ENCODE results near the gene SEPTIN5. TPM values are rescaled to one million over a fixed set of nuclear protein-coding genes. Genes with fewer than 3 reads are reported as not detected.
A peak's percentile ranks its signal among the peaks of the same experiment; 100 is the strongest.

The SEPTIN5 gene
- total and polyA plus RNA-seq, 7 donors, result 1.2 to 26.0 (median 6.2) TPM

DNA sequence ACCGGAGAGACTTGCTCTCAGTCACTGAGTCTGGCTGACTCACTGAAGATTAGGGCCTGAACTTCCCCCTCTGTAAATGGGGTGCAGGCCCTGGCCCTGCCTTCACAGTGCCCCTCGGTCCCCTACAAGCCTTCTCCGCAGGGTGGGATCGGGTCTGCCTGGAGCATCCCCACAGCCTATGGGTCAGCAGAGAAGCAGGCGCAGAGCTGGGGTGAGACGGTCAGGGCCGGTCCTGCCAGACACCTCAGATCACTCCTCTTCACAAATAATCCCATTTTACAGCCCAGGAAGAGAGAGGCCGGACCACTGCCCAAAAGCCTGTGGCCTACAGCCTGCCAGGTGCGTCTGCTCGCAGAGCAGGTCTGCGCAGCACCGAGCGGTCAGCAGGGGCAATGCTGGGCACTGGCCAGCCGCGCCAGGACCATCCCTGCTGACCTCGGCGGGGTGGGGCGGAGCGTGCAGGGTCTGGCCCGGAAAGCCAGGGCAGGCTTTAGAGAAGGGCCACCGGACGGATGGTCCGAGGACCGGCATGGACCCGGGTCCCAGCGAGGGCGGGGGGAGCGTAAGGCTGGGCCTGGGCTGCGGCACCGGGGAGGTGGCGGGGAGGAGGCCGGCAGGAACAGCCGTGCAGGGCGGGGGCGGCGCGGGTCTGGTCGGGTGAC is 522 bp upstream of the SEPTIN5 start:
- H3K4me1 ChIP-seq, result peaks cover 0 to 30% (median 25%) of the 10 kb centered on the region in 4 donors
- WGBS, 2 donors, result 19 to 34% methylated on average over 38 of the region's 38 CpGs
- TF ChIP-seq, protein P1, sequence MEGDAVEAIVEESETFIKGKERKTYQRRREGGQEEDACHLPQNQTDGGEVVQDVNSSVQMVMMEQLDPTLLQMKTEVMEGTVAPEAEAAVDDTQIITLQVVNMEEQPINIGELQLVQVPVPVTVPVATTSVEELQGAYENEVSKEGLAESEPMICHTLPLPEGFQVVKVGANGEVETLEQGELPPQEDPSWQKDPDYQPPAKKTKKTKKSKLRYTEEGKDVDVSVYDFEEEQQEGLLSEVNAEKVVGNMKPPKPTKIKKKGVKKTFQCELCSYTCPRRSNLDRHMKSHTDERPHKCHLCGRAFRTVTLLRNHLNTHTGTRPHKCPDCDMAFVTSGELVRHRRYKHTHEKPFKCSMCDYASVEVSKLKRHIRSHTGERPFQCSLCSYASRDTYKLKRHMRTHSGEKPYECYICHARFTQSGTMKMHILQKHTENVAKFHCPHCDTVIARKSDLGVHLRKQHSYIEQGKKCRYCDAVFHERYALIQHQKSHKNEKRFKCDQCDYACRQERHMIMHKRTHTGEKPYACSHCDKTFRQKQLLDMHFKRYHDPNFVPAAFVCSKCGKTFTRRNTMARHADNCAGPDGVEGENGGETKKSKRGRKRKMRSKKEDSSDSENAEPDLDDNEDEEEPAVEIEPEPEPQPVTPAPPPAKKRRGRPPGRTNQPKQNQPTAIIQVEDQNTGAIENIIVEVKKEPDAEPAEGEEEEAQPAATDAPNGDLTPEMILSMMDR (IDR thresholded peaks at IDR 0.05), result no peak
- no peak for TF ChIP-seq POLR2A (IDR thresholded peaks at IDR 0.05)
- no peak for TF ChIP-seq EP300 (IDR thresholded peaks at IDR 0.05)
- TF ChIP-seq POLR2AphosphoS5 (IDR thresholded peaks at IDR 0.05), result no peak
- no peak for DNase-seq
- intact Hi-C loops (cut with DNase I), result no loop called here
- no peaks in the 10 kb centered on the region for H3K9me3 ChIP-seq
- no peak overlapping the region for H3K27ac ChIP-seq
- H3K27me3 ChIP-seq, result peaks cover 5 to 15% (median 8%) of the 10 kb centered on the region in 3 donors
- H3K36me3 ChIP-seq, result no peaks in the 10 kb centered on the region
- H3K4me3 ChIP-seq, result peak overlapping the region; percentile 34 to 73 (median 60)

DNA sequence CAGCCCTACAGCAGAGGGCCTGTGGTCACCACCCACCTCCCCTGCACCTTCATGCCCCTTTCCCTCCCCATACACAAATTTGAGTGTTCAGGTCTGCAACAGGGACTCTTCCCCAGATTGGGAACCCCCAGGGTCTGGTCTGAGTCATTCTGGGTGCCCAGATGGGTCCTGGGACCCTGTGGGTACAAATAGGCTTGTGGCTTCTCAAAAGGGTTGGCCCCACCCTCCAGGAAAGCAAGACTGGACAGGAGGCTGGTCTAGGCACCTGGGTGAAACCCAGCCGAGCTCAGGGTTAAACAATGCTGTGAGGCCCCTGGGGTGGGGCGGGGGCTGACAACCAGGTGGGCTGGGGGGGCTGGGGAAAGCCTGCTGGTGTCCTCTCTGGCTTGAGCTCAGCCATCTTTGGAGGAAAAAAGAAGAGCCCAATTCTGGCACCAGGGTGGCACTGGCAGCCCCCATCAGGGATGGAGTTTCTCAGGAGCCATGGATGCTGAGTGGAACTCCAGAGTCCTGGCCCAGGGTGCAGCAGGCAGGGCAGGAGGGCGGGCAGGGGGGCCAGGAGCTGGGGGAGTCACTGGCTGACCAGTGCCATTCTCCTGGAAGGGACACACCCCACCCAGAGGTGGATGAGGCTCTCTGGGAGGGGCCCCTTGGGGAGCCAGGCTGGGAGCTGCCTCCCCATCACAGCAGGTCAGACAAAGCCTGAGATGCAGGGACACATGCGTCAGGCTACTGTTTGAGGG is 1.1 kb downstream of the SEPTIN5 start:
- intact Hi-C loops (cut with DNase I), result no loop called here
- TF ChIP-seq POLR2A (IDR thresholded peaks at IDR 0.05) (no peak), POLR2AphosphoS5 (IDR thresholded peaks at IDR 0.05) (no peak), EP300 (IDR thresholded peaks at IDR 0.05) (no peak)
- TF ChIP-seq, protein P1 (IDR thresholded peaks at IDR 0.05), result no peak
- no peak for DNase-seq
- H3K9me3 ChIP-seq, result no peaks in the 10 kb centered on the region
- H3K27me3 ChIP-seq, result peaks cover 5 to 17% (median 11%) of the 10 kb centered on the region in 3 donors
- peak overlapping the region; percentile 51 to 73 (median 62) for H3K4me3 ChIP-seq
- peaks cover 0 to 42% (median 31%) of the 10 kb centered on the region in 4 donors for H3K4me1 ChIP-seq
- no peaks in the 10 kb centered on the region for H3K36me3 ChIP-seq
- no peak overlapping the region for H3K27ac ChIP-seq
- WGBS, 2 donors, result 57 to 77% methylated on average over 4 of the region's 4 CpGs

DNA sequence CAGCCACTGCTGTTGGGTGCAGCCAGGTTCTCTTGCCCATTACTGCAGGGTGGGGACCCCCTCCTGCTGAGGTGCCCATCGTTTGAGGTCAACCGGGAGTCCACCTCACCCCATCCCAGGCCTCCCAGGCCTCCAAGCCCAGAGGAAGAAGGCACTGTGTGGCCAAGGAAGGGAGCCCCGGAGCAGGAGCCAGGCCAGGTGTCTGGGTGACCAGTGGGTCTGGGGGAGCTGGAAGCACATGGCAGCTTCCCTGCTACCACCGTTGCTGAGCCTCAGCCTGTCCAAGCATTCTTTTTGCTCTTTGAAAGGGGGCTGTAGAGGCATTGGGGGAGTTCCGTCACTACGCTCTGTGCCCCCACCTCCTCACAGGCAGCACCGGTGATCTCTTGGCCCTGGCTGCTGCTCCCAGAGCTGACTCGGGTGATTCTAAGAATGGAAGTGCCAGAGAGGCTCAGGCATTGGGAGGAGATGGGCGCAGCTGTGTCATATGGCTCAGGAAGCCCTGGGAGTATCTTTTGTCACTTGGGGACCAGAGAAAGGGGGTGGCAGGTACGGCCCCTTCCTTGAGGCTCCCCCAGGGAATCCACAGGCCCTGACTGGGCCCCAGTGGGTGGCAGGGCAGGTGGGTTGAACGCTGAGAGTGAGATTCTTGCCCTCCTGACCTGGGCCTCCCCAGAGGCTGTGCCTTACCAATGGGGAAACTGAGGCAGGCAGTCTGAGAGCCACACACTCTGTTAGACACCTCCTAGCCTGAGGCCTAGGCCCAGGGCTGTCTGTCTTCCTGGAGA is 1.9 kb downstream of the SEPTIN5 start:
- no peaks in the 10 kb centered on the region for H3K9me3 ChIP-seq
- H3K4me1 ChIP-seq, result peaks cover 0 to 42% (median 31%) of the 10 kb centered on the region in 4 donors
- peaks cover 5 to 20% (median 17%) of the 10 kb centered on the region in 3 donors for H3K27me3 ChIP-seq
- no peak overlapping the region for H3K4me3 ChIP-seq
- intact Hi-C loops (cut with DNase I), result no loop called here
- DNase-seq, result no peak
- TF ChIP-seq POLR2A (IDR thresholded peaks at IDR 0.05) (no peak), POLR2AphosphoS5 (IDR thresholded peaks at IDR 0.05) (no peak), EP300 (IDR thresholded peaks at IDR 0.05) (no peak)
- TF ChIP-seq, protein P1 (IDR thresholded peaks at IDR 0.05), result no peak
- 78 to 87% methylated on average over 11 of the region's 11 CpGs for WGBS, 2 donors
- H3K27ac ChIP-seq, result no peak overlapping the region
- no peaks in the 10 kb centered on the region for H3K36me3 ChIP-seq

DNA sequence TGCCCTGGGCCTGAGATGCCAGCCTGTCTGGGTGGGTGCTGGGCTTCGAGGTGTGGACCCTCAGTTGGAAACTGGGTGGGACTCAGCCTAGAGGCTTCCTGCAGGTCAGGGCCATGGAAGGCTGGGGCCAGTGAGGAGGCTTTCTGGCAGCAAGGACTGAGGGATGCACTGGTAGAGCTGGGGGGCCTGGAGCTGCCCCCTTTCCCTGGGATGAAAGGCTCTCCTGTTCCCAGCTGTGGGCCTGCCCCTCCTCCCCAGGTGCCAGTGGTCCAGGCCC is 2.5 kb downstream of the SEPTIN5 start:
- no peak for TF ChIP-seq POLR2AphosphoS5 (IDR thresholded peaks at IDR 0.05)
- no peak for TF ChIP-seq EP300 (IDR thresholded peaks at IDR 0.05)
- TF ChIP-seq, protein P1 (IDR thresholded peaks at IDR 0.05), result no peak
- no peak for TF ChIP-seq POLR2A (IDR thresholded peaks at IDR 0.05)
- Histone ChIP-seq H3K4me1 (peaks cover 0 to 42% (median 31%) of the 10 kb centered on the region in 4 donors), H3K36me3 (peaks cover 0 to 4% (median 0%) of the 10 kb centered on the region in 4 donors), H3K9me3 (no peaks in the 10 kb centered on the region), H3K27ac (no peak overlapping the region), H3K27me3 (peaks cover 5 to 24% (median 17%) of the 10 kb centered on the region in 3 donors), H3K4me3 (no peak overlapping the region)
- intact Hi-C loops (cut with DNase I), result no loop called here
- 73 to 93% methylated on average over 1 of the region's 1 CpG for WGBS, 2 donors
- no peak for DNase-seq

Data from sigmoid colon (tissue), 7 donors.